ENCODE results near the gene THADA. TPM values are rescaled to one million over a fixed set of nuclear protein-coding genes. Genes with fewer than 3 reads are reported as not detected.

Gene THADA
- total RNA-seq, 1 experiment from 2014 or later: 20.1 TPM

- H4K8ac ChIP-seq (replicated peaks; ENCODE audit: insufficient read length, low read depth, low read length): no peak overlapping the region
- H4K91ac ChIP-seq (ENCODE audit: insufficient read length, low read depth, low read length): no peak overlapping the region
- no peak overlapping the region for H4K5ac ChIP-seq (ENCODE audit: insufficient read length, low read depth, low read length)
- H3K18ac ChIP-seq (ENCODE audit: insufficient read length, low read depth, low read length): no peak overlapping the region
- Mint-ChIP-seq H3K4me1 (peaks cover 11 to 18% of the 10 kb centered on the region in 2 experiments), H3K9me3 (no peaks in the 10 kb centered on the region), H3K36me3 (ENCODE audit: insufficient read depth in 1 of 3, low read depth in 3 of 3) (peaks cover 2 to 44% (median 10%) of the 10 kb centered on the region in 3 experiments; a peak in 6 of 7 replicates), H3K4me3 (no peak overlapping the region), H3K27ac (peak overlapping the region in 1 of 3 experiments; percentile 30; a peak in 1 of 7 replicates), H3K27me3 (ENCODE audit: low read depth) (no peaks in the 10 kb centered on the region)
- no peak overlapping the region for H3K4me2 ChIP-seq (ENCODE audit: insufficient read depth, insufficient read length, low read length)
- H2AFZ ChIP-seq (ENCODE audit: low read length): no peak overlapping the region
- H4K20me1 ChIP-seq (ENCODE audit: control insufficient read depth, insufficient read depth, insufficient read length): no peaks in the 10 kb centered on the region
- H3K9me3 ChIP-seq (ENCODE audit: control insufficient read depth, low read depth, low read length): no peaks in the 10 kb centered on the region
- no peak overlapping the region for H2BK12ac ChIP-seq (ENCODE audit: insufficient read length, low read depth, low read length)
- H2AK5ac ChIP-seq (ENCODE audit: insufficient read length, low read length): no peak overlapping the region
- no peak overlapping the region for H3T11ph ChIP-seq (ENCODE audit: low read length)
- no peaks in the 10 kb centered on the region for H3K4me1 ChIP-seq (ENCODE audit: insufficient read depth, low read length)
- H3K14ac ChIP-seq (ENCODE audit: insufficient read depth, low read length): no peak overlapping the region
- H3K27ac ChIP-seq (ENCODE audit: insufficient read length, low read depth, low read length): no peak overlapping the region
- no peak for DNase-seq
- H2BK15ac ChIP-seq (ENCODE audit: low read depth, low read length): no peak overlapping the region
- H2BK5ac ChIP-seq (ENCODE audit: insufficient read length, low read length): no peak overlapping the region
- H3K56ac ChIP-seq (ENCODE audit: insufficient read length, low read depth, low read length): no peak overlapping the region
- H2BK20ac ChIP-seq (ENCODE audit: low read depth, low read length, poor library complexity, severe bottlenecking): no peak overlapping the region
- H2BK120ac ChIP-seq (ENCODE audit: low read depth, low read length, poor library complexity, severe bottlenecking): no peak overlapping the region
- TF ChIP-seq, protein P1, sequence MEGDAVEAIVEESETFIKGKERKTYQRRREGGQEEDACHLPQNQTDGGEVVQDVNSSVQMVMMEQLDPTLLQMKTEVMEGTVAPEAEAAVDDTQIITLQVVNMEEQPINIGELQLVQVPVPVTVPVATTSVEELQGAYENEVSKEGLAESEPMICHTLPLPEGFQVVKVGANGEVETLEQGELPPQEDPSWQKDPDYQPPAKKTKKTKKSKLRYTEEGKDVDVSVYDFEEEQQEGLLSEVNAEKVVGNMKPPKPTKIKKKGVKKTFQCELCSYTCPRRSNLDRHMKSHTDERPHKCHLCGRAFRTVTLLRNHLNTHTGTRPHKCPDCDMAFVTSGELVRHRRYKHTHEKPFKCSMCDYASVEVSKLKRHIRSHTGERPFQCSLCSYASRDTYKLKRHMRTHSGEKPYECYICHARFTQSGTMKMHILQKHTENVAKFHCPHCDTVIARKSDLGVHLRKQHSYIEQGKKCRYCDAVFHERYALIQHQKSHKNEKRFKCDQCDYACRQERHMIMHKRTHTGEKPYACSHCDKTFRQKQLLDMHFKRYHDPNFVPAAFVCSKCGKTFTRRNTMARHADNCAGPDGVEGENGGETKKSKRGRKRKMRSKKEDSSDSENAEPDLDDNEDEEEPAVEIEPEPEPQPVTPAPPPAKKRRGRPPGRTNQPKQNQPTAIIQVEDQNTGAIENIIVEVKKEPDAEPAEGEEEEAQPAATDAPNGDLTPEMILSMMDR (conservative IDR thresholded peaks at IDR 0.05): no peak
- H3K4ac ChIP-seq (ENCODE audit: low read depth, low read length): no peak overlapping the region
- WGBS (ENCODE audit: extremely low coverage, insufficient read length, low lambda C conversion rate): no CpG with 5 or more reads among the region's 2 CpGs
- no peaks in the 10 kb centered on the region for H3K79me2 ChIP-seq (ENCODE audit: insufficient read depth, low read length)
- no peak overlapping the region for H3K9ac ChIP-seq (ENCODE audit: extremely low read depth, insufficient read length, low read length)
- no peaks in the 10 kb centered on the region for H3K79me1 ChIP-seq (ENCODE audit: insufficient read depth, low read depth, low read length, poor library complexity, severe bottlenecking)
- no peaks in the 10 kb centered on the region for H3K27me3 ChIP-seq (ENCODE audit: insufficient read depth, low read length)
- no peak overlapping the region for H3K23ac ChIP-seq (ENCODE audit: insufficient read length, low read depth, low read length)
- no peaks in the 10 kb centered on the region for H3K23me2 ChIP-seq (ENCODE audit: insufficient read length, low read depth, low read length, poor library complexity, severe bottlenecking)
These were observed 32.2 kb downstream of the THADA start for GRCh38 chr2:43563679-43564078.

All from H9 (cell line).